SIG-M5 treated with dmso at 0.1 percent for 504 hours (cell line): ENCODE results near the gene C16orf92.

Experiments used
- DNase-seq: peaks from one replicate; lab custom pipeline; 2025; ENCODE audit not compliant: unreplicated experiment; lab: John Stamatoyannopoulos, UW

The C16orf92 gene

DNA sequence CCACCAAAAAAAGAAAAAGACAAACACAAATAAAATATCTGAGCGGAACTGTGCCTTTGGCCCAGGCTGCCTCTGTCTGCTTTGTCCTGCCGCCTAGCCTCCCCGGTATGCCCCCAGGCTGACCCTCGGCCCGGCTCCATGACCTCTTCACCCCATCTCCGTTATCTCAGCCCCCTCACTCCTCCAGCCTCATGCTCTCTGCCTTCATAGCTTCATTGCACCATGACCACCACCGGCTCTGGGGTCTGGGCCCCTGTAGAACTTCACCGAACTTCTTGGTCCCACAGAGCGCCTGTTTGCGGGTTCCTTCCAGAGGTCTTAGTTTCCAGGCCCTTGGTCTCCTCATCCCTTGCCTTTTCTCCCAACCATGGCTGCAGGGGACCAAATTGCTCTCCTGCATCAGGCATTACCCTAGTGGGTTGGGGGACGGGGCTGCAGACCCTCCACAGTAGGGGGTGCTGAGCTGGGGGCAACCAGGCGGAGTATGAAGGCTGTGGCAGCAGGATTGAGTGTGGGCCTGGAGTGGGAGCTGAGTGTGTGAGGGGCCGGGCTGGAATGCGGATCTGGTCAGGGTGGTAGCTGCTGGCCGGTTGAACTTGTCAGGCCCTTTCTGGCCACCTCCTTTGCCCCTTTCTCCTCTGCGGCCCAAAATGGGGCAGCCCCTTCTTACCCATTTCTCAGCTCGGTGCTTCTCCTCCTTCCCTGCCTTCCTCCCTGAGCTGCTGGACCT is 34.5 kb upstream of the C16orf92 start:
- DNase-seq, result no peak

GRCh38 chr16:29989111-29989858 is 33.7 kb upstream of the C16orf92 start:
- DNase-seq, result no peak

- DNase-seq, result no peak
Observed at GRCh38 chr16:29990034-29990433, 33.0 kb upstream of the C16orf92 start.

DNA sequence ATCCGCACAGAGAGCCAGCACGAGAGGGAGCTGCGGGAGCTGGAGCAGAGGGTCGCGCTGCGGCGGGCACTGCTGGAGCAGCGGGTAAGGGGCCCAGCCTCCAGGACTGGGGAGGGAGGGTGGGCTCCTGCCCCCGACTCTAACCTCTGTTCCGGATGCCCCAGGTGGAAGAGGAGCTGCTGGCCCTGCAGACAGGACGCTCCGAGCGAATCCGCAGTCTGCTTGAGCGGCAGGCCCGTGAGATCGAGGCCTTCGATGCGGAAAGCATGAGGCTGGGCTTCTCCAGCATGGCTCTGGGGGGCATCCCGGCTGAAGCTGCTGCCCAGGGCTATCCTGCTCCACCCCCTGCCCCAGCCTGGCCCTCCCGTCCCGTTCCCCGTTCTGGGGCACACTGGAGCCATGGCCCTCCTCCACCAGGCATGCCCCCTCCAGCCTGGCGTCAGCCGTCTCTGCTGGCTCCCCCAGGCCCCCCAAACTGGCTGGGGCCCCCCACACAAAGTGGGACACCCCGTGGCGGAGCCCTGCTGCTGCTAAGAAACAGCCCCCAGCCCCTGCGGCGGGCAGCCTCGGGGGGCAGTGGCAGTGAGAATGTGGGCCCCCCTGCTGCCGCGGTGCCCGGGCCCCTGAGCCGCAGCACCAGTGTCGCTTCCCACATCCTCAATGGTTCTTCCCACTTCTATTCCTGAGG is 32.0 kb upstream of the C16orf92 start:
- no peak for DNase-seq

DNA sequence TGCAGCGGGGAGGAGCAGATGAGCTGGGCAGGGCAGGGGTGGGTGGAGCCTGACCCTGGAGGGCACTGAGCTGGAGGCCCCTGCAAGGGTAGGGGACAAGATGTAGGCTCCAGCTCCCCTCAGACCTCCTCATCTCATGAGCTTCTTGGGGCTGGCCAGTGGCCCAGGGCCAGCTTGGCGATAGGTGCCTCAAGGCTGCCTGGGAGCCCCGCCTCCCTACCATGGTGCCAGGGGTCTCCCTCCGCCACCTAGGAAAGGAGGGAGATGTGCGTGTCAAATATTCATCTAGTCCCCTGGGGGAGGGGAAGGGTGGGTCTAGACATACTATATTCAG is 31.5 kb upstream of the C16orf92 start:
- DNase-seq, result no peak

DNA sequence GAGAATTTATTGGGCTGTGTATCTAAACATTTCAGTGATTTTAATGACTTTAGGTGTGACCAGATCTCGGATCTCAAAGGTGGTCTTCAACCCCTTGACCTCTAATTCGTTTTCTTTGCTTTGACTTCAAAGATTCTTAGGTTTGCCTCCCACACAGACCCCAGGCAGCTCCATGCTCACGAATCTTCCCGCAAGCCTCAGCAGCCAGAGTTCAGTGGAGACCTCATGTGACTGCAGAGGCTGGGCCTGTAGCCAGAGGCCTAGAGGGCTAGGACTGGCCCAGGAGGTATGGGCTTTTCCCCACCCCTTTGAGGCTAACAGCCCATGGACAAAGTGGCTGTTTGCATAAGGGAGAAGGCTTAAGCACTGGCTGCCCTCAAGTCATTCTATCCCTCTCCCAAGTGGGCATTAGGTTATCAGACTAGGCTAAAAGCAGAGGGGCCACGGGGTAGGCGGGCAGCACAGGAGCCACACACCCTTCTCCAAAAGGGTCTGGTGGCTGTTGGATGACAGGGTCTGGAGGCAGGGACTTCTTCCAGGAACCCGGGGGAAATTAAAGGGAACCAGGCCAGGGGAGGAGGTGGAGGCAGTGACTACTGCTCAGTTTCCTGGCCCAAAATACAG is 30.5 kb upstream of the C16orf92 start:
- no peak for DNase-seq

DNA sequence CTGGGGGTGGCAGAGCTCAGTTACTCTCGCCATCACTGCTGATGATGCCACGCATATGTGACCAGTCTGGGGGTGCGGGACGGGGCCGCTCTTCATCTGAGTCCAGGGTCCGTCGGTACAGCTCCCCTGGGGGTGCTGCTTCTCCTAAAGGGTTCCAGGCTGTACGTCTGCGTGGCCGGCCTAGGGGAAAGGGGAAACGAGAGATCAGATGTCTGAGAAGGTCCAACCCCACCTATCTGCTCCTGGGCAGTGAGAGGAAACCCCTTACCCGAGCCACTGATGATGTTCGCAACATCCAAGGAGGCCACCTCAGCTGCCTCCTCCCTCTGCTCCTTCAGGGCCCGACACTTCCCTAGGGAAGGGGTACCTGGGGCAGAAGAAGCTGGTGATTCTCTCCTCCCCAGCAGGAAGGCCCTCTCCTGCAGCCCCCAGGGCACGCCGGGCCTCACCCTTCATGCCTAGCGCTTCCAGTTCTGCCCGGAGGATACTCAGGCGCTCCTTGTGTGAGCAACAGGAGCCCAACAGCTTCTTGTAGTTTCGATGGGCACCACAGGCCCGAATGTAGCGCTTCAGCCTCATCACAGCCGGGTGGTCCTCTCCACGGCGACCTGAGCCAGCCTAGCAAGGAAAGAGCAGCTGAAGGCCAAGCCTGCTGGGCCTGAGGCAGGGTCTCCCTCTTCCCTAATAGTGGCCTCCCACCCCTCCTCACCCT is 29.7 kb upstream of the C16orf92 start:
- no peak for DNase-seq

GRCh38 chr16:29993903-29994599 is 28.9 kb upstream of the C16orf92 start:
- DNase-seq, result no peak

DNA sequence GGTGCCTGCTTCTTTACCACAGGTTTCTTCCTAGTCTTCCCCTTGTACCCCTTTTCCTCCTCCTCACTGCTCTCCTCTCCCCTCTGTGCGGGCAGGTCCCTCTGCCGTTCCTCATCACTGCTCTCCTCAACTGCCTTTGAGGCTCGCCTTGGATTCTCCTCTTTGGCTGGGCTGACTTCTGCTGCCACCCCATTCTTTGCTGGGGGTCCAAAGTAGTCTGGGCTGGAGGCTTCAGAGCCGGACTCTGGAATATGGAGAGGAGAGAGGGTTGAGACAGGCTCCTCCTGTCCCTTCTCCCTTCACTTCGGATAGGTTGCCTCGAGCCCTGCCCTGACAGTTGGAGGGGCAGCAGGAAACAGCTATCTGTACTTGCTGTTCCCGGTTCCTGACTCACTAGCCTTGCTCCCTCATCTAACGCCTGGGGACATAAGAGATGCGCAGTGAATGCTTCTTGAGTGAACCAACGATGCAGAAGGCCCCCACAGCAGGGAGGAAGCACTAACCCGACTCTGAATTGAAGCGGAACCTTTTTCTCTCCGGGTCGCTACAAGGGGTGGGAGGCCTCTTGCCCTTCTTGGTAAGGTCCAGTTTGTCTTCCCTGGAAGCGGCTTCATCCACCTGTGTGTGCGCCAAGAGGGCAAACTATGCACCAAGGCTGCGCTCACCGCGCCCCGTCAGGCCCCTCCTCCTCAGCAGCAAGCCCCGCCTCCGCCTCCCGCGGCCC is 28.2 kb upstream of the C16orf92 start:
- peak; percentile 34 for DNase-seq

- peak; percentile 84 for DNase-seq
Observed at GRCh38 chr16:29995324-29995910, 27.6 kb upstream of the C16orf92 start, which contains the start of gene HIRIP3. Gene HIRIP3 (minus strand): TSS chr16:29995617. CDS start chr16:29995605, 12 bp downstream.

DNA sequence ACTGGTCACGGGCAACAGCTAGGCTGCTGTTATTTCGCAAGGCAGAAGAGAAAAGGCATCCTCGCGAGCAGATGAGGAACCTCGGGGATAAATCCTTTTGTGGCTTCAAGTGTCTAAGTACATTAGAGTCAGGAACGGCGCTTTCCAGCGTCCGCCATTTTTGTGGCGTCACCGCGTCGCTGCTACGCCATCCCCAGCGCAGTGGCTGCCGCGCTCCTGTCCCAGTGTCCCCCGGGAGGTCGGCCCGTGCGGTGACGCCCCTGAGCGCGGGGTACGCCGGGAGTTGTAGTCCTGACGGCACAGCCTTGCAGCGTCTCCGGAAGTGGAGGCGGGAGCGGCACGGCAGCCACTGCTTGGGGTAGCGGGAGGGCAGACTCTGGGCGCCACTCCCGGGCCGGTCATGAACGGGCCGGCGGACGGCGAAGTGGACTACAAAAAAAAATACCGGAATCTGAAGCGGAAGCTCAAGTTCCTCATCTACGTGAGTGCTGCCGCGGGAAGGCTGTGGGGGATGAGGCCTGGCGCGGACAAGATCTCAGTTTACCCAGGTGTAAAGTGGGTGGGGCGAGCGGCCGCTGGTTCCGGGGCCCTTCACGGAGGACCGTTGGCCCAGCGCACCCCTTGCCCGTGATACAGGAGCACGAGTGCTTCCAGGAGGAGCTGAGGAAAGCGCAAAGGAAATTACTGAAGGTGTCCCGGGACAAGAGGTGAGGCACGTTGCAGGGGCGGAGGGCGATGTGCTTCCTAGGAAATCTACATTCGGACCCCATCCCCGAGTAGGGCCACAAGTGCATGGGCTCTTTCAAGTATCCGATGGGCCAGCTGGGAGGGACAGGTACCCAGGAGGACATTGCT is 26.9 kb upstream of the C16orf92 start, which contains the start of gene INO80E:
Gene INO80E (plus strand): TSS at position 331 of the 855 bp plus-strand sequence. CDS start 70 bp downstream, at position 401.
- peak; percentile 95 for DNase-seq

- DNase-seq, result no peak
Observed at GRCh38 chr16:29996766-29997250, 26.2 kb upstream of the C16orf92 start.

- no peak for DNase-seq
Observed at GRCh38 chr16:29999605-30000004, 23.4 kb upstream of the C16orf92 start.

DNA sequence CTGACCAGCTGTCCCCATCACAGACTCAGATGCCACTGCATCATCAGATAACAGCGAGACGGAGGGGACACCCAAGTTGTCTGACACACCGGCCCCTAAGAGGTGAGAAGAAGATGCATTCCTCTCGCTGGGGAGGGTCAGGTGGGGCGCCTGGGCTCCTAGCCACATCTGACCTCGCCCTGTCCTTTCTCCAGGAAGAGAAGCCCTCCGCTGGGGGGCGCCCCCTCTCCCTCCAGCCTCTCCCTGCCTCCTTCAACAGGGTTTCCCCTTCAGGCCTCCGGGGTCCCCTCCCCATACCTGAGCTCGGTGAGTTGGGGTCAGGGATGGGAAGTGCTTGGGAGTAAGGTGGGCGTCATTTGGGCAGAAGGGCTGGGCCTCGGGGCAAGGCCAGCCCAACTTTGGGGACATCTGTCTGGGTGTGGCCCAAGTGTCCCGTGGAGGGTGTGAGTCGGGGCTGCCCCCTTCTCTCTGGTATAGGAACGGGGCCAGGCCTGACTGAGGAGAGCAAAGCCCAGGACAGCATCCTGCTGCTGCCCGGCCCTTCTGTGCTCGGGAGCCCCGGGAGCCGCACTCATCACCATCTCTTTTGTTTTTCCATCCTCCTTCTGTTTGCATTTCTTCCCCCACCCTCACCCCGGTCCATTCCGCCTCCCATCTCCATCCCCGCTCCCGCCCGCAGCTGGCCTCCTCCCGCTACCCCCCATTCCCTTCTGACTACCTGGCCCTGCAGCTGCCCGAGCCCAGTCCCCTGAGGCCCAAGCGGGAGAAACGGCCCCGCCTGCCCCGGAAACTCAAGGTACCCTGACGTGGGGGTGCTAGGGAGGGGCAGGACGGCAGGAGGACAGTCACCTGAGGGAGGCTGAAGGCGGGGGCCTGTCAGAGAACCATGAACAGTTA is 22.0 kb upstream of the C16orf92 start:
- no peak for DNase-seq

DNA sequence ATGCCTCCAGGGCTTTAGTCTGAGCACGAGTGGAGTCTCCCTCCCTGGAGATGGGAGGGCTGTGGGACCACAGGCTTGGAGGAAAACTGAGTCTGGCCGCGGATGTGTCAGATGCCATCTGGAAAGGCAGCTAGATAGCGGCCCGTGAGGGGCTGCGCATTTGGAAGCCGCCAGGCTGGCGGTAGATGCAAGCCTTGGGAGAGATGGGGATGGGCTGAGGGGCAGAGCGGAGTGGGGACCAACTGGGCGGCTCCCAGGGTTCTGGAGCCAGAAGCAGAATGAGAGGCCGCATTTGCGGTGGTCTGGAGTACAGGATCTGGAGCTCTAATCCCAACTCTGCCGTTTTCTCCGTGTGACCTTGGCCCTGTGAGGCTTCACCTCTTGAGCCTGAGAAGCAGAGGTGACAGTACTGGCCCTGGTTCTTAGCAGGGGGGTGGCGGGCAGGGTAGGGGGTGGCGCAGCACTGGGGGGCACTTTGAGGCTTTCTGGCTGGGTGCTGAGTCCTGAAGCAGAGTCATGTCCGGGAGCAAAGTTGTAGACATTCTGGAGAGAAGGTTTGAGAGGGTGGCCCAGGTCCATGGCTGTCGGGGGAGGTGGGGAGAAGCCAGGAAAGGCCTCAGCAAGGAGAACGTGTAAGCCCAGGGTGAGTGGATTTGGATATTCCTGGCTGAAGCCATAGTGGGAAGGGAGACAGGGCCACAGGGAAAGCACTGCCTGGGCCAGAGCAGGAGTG is 20.2 kb upstream of the C16orf92 start:
- DNase-seq, result no peak

- no peak for DNase-seq
Observed at GRCh38 chr16:30003670-30004423, 19.2 kb upstream of the C16orf92 start.
